K562 (cell line): ENCODE data around the gene PPP1CC. TPM values are rescaled to one million over a fixed set of nuclear protein-coding genes. Genes with fewer than 3 reads are reported as not detected.
A peak's percentile ranks its signal among the peaks of the same experiment; 100 is the strongest.

Experiments
- ATAC-seq: fragments of 200-7000 bp; cut with Tn5 transposase; 3 replicates; pipeline ENCODE4 v1.9.1; 2020; ENCODE audit warnings: moderate library complexity
- Bru-seq: library from RNA; stranded (reverse); fragments of 400-500 nt; gene quantifications from one replicate; lab custom pipeline; 2021; lab: Mats Ljungman, UMichigan
- BruChase-seq, 2 experiments: library from RNA; stranded (reverse); fragments of 400-500 nt; gene quantifications; one replicate each; lab custom pipeline; 2021; lab: Mats Ljungman, UMichigan
- BruUV-seq: library from RNA; stranded (reverse); fragments of 400-500 nt; replicated peaks from 2 replicates; lab custom pipeline; 2021; lab: Mats Ljungman, UMichigan
- CTCF ChIA-PET: fragments of 300-600 bp; formaldehyde crosslinking; extraction: SDS; loops from one replicate; lab custom pipeline; 2021; ENCODE audit warnings: low intra/inter-chr PET ratio; lab: Yijun Ruan, JAX
- POLR2A ChIA-PET: fragments of 300-600, 350-650 bp; sonication (Branson Sonifier 250); formaldehyde crosslinking; extraction: SDS; loops from one replicate; lab custom pipeline; 2021; ENCODE audit warnings: antibody characterized with exemption, inconsistent platforms; lab: Yijun Ruan, JAX
- DNase-seq, 4 experiments: peaks; one replicate each; pipeline versions ENCODE4 v3.0.0 to v3.0.0-alpha.2; 2011 to 2018; ENCODE audit warnings: low spot score in 3 of 4, mixed read lengths in 3 of 4; ENCODE audit errors: extremely low read depth in 1 of 4
- FAIRE-seq: peaks from 2 replicates; lab custom pipeline; 2011; peaks lifted over from hg19 to GRCh38; lab: Jason Lieb, UNC
- H2AFZ ChIP-seq: 2 replicates; pipeline ENCODE4 v1.6.0; 2011; ENCODE audit warnings: low read depth, low read length, control low read depth, inconsistent platforms
- H3K27ac ChIP-seq: fragments of 200-600 bp; 3 replicates; pipeline ENCODE4 v1.8.0; 2011; ENCODE audit warnings: low read depth, mild to moderate bottlenecking, control low read depth, inconsistent platforms, low read length, moderate library complexity, mixed read lengths; ENCODE audit errors: extremely low read depth
- H3K27me3 ChIP-seq, 2 experiments: fragments of 300-600 bp in 1 of 2; 2 replicates in 1 of 2; 3 replicates in 1 of 2; pipeline versions ENCODE4 v1.6.0 to v1.8.0; 2011; ENCODE audit warnings: inconsistent platforms in 2 of 2, low read length in 2 of 2, mild to moderate bottlenecking in 1 of 2, mixed read lengths in 1 of 2, moderate library complexity in 1 of 2; ENCODE audit not compliant: control insufficient read depth in 2 of 2, insufficient read depth in 2 of 2
- H3K36me3 ChIP-seq: fragments of 300-600 bp; 3 replicates; pipeline ENCODE4 v1.8.0; 2011; ENCODE audit warnings: mild to moderate bottlenecking, low read length, inconsistent platforms; ENCODE audit not compliant: control insufficient read depth, insufficient read depth
- H3K4me1 ChIP-seq, 2 experiments: fragments of 200-600 bp in 1 of 2; replicated peaks in 1 of 2; 2 replicates in 1 of 2; 3 replicates in 1 of 2; pipeline versions ENCODE4 v1.5.1 to v1.8.0; 2011; ENCODE audit warnings: inconsistent platforms in 2 of 2, low read length in 2 of 2, mild to moderate bottlenecking in 1 of 2, mixed read lengths in 1 of 2, moderate library complexity in 1 of 2; ENCODE audit not compliant: control insufficient read depth in 2 of 2, insufficient read depth in 2 of 2
- H3K4me2 ChIP-seq: 2 replicates; pipeline ENCODE4 v1.6.1; 2011; ENCODE audit warnings: low read length, control low read depth, inconsistent platforms, mixed read lengths; ENCODE audit not compliant: insufficient read depth
- H3K4me3 ChIP-seq: fragments of 200-600 bp; sonication (generic), shearing (Covaris generic); 2 replicates; pipeline ENCODE4 v1.5.1; 2016; ENCODE audit warnings: control low read depth, inconsistent platforms
- H3K79me2 ChIP-seq: fragments of 200-600 bp; 3 replicates; pipeline ENCODE4 v1.8.0; 2011; ENCODE audit warnings: low read length, inconsistent platforms; ENCODE audit not compliant: control insufficient read depth, insufficient read depth
- H3K9ac ChIP-seq, 2 experiments: 2 replicates each; pipeline versions ENCODE4 v1.6.0 to v1.6.1; 2011; ENCODE audit warnings: low read depth in 2 of 2, low read length in 2 of 2, control low read depth in 1 of 2, inconsistent platforms in 1 of 2, mild to moderate bottlenecking in 1 of 2, mixed read lengths in 1 of 2; ENCODE audit not compliant: insufficient read depth in 1 of 2
- H3K9me1 ChIP-seq: one replicate; pipeline ENCODE4 v1.6.0; 2011; ENCODE audit warnings: inconsistent platforms, mild to moderate bottlenecking, low read length, moderate library complexity; ENCODE audit not compliant: control insufficient read depth, insufficient read depth
- H3K9me3 ChIP-seq: replicated peaks from 2 replicates; pipeline ENCODE4 v1.5.1; 2011; ENCODE audit warnings: low read depth, low read length, inconsistent platforms; ENCODE audit not compliant: control insufficient read depth, insufficient read depth
- H4K20me1 ChIP-seq: replicated peaks from 2 replicates; pipeline ENCODE4 v1.6.1; 2011; ENCODE audit warnings: low read length, inconsistent platforms, mixed read lengths; ENCODE audit not compliant: control insufficient read depth, insufficient read depth
- ASH1L ChIP-seq: fragments of 450-650 bp; IDR thresholded peaks from 2 replicates; pipeline ENCODE4 v1.6.1; 2018; ENCODE audit warnings: borderline replicate concordance, mild to moderate bottlenecking, low read depth; ENCODE audit not compliant: partially characterized antibody
- CBFB ChIP-seq: sonication (generic); formaldehyde crosslinking; IDR thresholded peaks from 2 replicates; pipeline ENCODE4 v1.4.0; 2020; ENCODE audit warnings: mild to moderate bottlenecking, missing genetic modification reagents
- CEBPG ChIP-seq, 3 experiments: fragments of 200-800 bp in 1 of 3; sonication (Bioruptor generic) in 1 of 3; sonication (generic) in 1 of 3; formaldehyde crosslinking in 1 of 3; IDR thresholded peaks in 2 of 3; conservative IDR thresholded peaks in 1 of 3; 2 replicates each; pipeline versions ENCODE4 v1.6.1 to v1.8.0; 2016 to 2022; ENCODE audit warnings: missing compliant biosample characterization in 2 of 3, missing genetic modification characterization in 2 of 3, mild to moderate bottlenecking in 1 of 3, missing genetic modification reagents in 1 of 3
- HDAC2 ChIP-seq: fragments of 450-650 bp; IDR thresholded peaks from 2 replicates; pipeline ENCODE4 v1.6.1; 2016; ENCODE audit warnings: mild to moderate bottlenecking
- MAZ ChIP-seq, 2 experiments: fragments of 450-650 bp in 1 of 2; sonication (generic) in 1 of 2; formaldehyde crosslinking; IDR thresholded peaks in 1 of 2; conservative IDR thresholded peaks in 1 of 2; 2 replicates each; pipeline versions ENCODE4 v1.4.0 to v1.5.0; 2020; ENCODE audit warnings: mild to moderate bottlenecking in 1 of 2, missing genetic modification reagents in 1 of 2
- WGBS: fragments of 100-300 bp; shearing (Covaris generic); methylation state at CpG from one replicate; pipeline ENCODE4 v1.1.6; 2016; ENCODE audit warnings: low coverage, mixed read lengths; ENCODE audit not compliant: insufficient coverage; ENCODE audit errors: missing lambda C conversion rate; 5-methylcytosine and 5-hydroxymethylcytosine counted together
- in situ Hi-C: fragments of 300-500 bp; cut with MboI; formaldehyde crosslinking; loops from 4 replicates; pipeline ENCODE4 v1.15.0; 2018; ENCODE audit warnings: inconsistent platforms, mixed read lengths
- intact Hi-C: fragments of 100-400 bp; cut with micrococcal nuclease; formaldehyde crosslinking; loops from 2 replicates; pipeline ENCODE4 v1.14.2; 2022
- long read RNA-seq, 3 experiments: library from polyadenylated mRNA in 2 of 3; library from RNA in 1 of 3; unstranded in 2 of 3; stranded (forward) in 1 of 3; transcript quantifications; one replicate each; pipeline ENCODE4 v2.0.0, GENCODE V29; 2019 to 2022
- polyA minus RNA-seq, 3 experiments: library from RNA; depleted of rRNA, polyadenylated mRNA; stranded (reverse); fragments of >200 nt; gene quantifications; 2 replicates each; pipeline ENCODE4 v1.2.3, GENCODE V29; 2011
- polyA plus RNA-seq, 8 experiments: library from polyadenylated mRNA; depleted of rRNA in 4 of 8; stranded (reverse) in 5 of 8; unstranded in 3 of 8; fragments of >200 nt; fragmentation: Nextera tagmentation in 2 of 8; fragmentation: Illumina TruSeq in 1 of 8; extraction: Ambion mirVana in 2 of 8; extraction: Trizol in 1 of 8; gene quantifications; 2 replicates each; pipeline versions ENCODE4 v1.2.1 to v1.2.3, GENCODE V29; 2011 to 2014; ENCODE audit warnings: inconsistent platforms in 1 of 8, missing spikeins in 1 of 8
- total RNA-seq, 7 experiments: library from RNA; depleted of rRNA in 6 of 7; stranded (reverse); fragments of >200 nt in 6 of 7; fragmentation: Illumina TruSeq in 2 of 7; extraction: Trizol in 2 of 7; gene quantifications; 2 replicates each; pipeline versions ENCODE4 v1.2.1 to v1.2.3, GENCODE V29; 2011 to 2021; ENCODE audit warnings: low replicate concordance in 1 of 7
- TF ChIP-seq, protein P1 (sequence below): fragments of 250-450 bp; sonication (Bioruptor Pico); IDR thresholded peaks from 2 replicates; pipeline ENCODE4 v1.9.0; 2021; ENCODE audit warnings: mild to moderate bottlenecking, inconsistent platforms

The PPP1CC gene
- 91.4 and 203 TPM in 2 replicates for total RNA-seq (2011; cell fraction: chromatin; rRNA removed; ENCODE audit: low replicate concordance)
- 57.5 and 69.1 TPM in 2 replicates for total RNA-seq (2011; cell fraction: nucleolus; rRNA removed)
- 128 and 212 TPM in 2 replicates for total RNA-seq (2011; cell fraction: nucleoplasm; rRNA removed)
- 153 and 181 TPM in 2 replicates for total RNA-seq (2014; rRNA removed)
- 203 and 241 TPM in 2 replicates for total RNA-seq (2014; rRNA removed; fragmentation: Illumina TruSeq; extraction: Trizol)
- 182 and 195 TPM in 2 replicates for total RNA-seq (2015; rRNA removed; fragmentation: Illumina TruSeq; extraction: Trizol)
- total RNA-seq (2021): 178 and 197 TPM in 2 replicates
- 223 and 280 TPM in 2 replicates for polyA plus RNA-seq (2011; rRNA removed)
- polyA plus RNA-seq (2011; cell fraction: cytosol; rRNA removed): 55.3 and 113 TPM in 2 replicates
- 73.0 and 117 TPM in 2 replicates for polyA plus RNA-seq (2011; cell fraction: nucleus; rRNA removed)
- 169 and 223 TPM in 2 replicates for polyA plus RNA-seq (2012)
- 247 and 286 TPM in 2 replicates for polyA plus RNA-seq (2014; fragmentation: Illumina TruSeq; extraction: Trizol)
- polyA plus RNA-seq (2014; fragmentation: Nextera tagmentation; extraction: Ambion mirVana): 10 to 100 TPM; 67.4 to 76.3 TPM
- polyA plus RNA-seq (2014; rRNA removed): 184 and 189 TPM in 2 replicates
- polyA minus RNA-seq (2011; rRNA and poly(A)+ RNA removed): 168 and 213 TPM in 2 replicates
- 76.7 and 92.6 TPM in 2 replicates for polyA minus RNA-seq (2011; cell fraction: cytosol; rRNA and poly(A)+ RNA removed)
- 44.8 and 82.3 TPM in 2 replicates for polyA minus RNA-seq (2011; cell fraction: nucleus; rRNA and poly(A)+ RNA removed)
- Bru-seq, nascent RNA: percentile 96 among the genes with signal in this experiment
- BruChase-seq, experiment 1, labeled RNA remaining after a 2-hour chase: percentile 96 among the genes with signal in this experiment
- percentile 97 among the genes with signal in this experiment for BruChase-seq, experiment 2, labeled RNA remaining after a 6-hour chase
- long read RNA-seq, experiment 1, transcript PPP1CC-202 (8 exons, 1,472 nt): minor isoform, 8 of 641 reads
- long read RNA-seq, experiment 1, transcript PPP1CC-201 (7 exons, 2,559 nt): major isoform, 539 of 641 reads
- long read RNA-seq, experiment 1, transcript PPP1CC-206 (6 exons, 1,882 nt): minor isoform, 9 of 641 reads
- long read RNA-seq, experiment 1, partial matches to known transcripts: 16 of 641 reads
- long read RNA-seq, experiment 1, other reads (novel, unspliced or antisense): 60 of 641 reads
- long read RNA-seq, experiment 2, transcript PPP1CC-210 (4 exons, 2,797 nt): minor isoform, 5 of 296 reads
- long read RNA-seq, experiment 2, transcript PPP1CC-201 (7 exons, 2,559 nt): major isoform, 90 of 296 reads
- long read RNA-seq, experiment 2, partial matches to known transcripts: 177 of 296 reads
- long read RNA-seq, experiment 2, other reads (novel, unspliced or antisense): 16 of 296 reads
- long read RNA-seq, experiment 3, transcript PPP1CC-201 (7 exons, 2,559 nt): major isoform, 158 of 187 reads
- long read RNA-seq, experiment 3, transcript PPP1CC-206 (6 exons, 1,882 nt): minor isoform, 6 of 187 reads
- long read RNA-seq, experiment 3, partial matches to known transcripts: 3 of 187 reads
- long read RNA-seq, experiment 3, other reads (novel, unspliced or antisense): 14 of 187 reads

DNA sequence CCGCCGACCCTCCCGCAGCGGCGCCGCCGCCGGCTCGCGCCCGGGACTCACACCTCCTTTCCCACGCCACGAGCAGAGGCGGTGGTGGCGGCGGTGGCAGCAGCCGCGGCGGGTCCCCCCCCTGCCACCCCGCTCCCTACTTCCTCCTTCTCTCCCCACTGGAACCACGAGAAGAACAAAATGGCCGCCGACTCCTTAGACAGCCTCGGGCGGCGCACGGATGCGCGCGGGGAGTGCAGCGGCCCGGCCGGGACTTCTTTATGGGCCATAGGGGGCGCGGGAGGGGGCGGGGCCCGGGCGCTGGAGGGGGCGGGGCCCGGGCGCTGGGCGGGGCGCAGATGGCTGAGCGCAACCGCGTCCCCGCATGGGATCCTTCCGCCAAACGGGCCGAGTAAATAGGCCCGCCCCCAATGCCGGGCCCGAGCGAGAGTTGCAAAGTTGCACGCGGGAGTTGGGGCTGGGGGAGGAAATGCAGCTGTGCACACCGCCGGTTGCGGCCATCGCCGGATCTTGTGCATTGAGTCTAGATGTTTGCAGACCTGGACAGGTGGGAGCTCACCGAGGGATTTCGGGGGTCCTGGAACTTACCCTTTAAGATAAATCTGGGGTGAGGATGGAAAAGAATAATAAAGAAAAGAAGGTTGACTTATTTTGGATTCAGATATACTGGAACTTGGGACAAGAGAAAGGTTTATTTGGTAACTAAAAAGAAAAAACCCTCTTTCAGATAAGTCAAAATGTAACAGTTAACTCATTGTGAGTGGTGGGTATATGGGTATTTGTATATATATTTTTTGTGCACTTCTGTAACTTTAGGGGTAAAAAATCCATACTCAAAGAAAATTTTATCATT is at the start of gene PPP1CC:
TSS of gene PPP1CC (minus strand) at position 174 of the 853 bp plus-strand sequence. CDS start 184 bp downstream, outside the sequence.
- in situ Hi-C loops: no loop called here
- TF ChIP-seq CBFB (CRISPR knock-in tag): no peak
- TF ChIP-seq ASH1L: no peak
- 0 out of 2 replicates have a peak, but pooled peaks have one; percentile 40 for TF ChIP-seq HDAC2
- TF ChIP-seq MAZ (CRISPR knock-in tag; conservative IDR thresholded peaks at IDR 0.05 in 1 of 2, IDR thresholded peaks at IDR 0.05 in 1 of 2): peak; percentile 63 to 81
- TF ChIP-seq CEBPG (CRISPR knock-in tag; IDR thresholded peaks at IDR 0.05): no peak
- 0 out of 4 replicates have a peak, but pooled peaks of 1 of the 2 experiments have one; percentile 7 for TF ChIP-seq CEBPG (tag; conservative IDR thresholded peaks at IDR 0.05 in 1 of 2, IDR thresholded peaks at IDR 0.05 in 1 of 2)
- TF ChIP-seq, protein P1, sequence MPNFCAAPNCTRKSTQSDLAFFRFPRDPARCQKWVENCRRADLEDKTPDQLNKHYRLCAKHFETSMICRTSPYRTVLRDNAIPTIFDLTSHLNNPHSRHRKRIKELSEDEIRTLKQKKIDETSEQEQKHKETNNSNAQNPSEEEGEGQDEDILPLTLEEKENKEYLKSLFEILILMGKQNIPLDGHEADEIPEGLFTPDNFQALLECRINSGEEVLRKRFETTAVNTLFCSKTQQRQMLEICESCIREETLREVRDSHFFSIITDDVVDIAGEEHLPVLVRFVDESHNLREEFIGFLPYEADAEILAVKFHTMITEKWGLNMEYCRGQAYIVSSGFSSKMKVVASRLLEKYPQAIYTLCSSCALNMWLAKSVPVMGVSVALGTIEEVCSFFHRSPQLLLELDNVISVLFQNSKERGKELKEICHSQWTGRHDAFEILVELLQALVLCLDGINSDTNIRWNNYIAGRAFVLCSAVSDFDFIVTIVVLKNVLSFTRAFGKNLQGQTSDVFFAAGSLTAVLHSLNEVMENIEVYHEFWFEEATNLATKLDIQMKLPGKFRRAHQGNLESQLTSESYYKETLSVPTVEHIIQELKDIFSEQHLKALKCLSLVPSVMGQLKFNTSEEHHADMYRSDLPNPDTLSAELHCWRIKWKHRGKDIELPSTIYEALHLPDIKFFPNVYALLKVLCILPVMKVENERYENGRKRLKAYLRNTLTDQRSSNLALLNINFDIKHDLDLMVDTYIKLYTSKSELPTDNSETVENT (CRISPR knock-in tag): peak; percentile 76

More for the DNA sequence above, at the start of gene PPP1CC:
- peak within 1 kb of the TSS; percentile 85 for H3K4me3 ChIP-seq
- intact Hi-C loops: loop anchor here (5.0 kb wide), 1 partner anchor 84 kb away; no protein-coding TSS in a partner anchor
- H3K9ac ChIP-seq: peak within 1 kb of the TSS; percentile 73 to 100
- peak; percentile 85 for ATAC-seq
- peaks cover 16 to 25% of the 10 kb centered on the region in 2 experiments for H3K4me1 ChIP-seq
- H3K4me2 ChIP-seq: peak within 1 kb of the TSS; percentile 82
- BruUV-seq: no TSS peak
- peaks cover 30% of the 10 kb centered on the region for H3K36me3 ChIP-seq
- peak within 1 kb of the TSS; percentile 87 for H3K27ac ChIP-seq
- ChIA-PET POLR2A (interaction anchor here (0.9 to 1.3 kb wide), 6 partner anchors 9 to 293 kb away, joined by 3 to 7 read pairs (median 4); partner anchors contain the start of gene ARPC3), CTCF (no interaction called here)
- peak; percentile 94 to 96 (median 95) for DNase-seq
- H4K20me1 ChIP-seq: peaks cover 30% of the 10 kb centered on the region
- H2AFZ ChIP-seq: peak within 1 kb of the TSS; percentile 97
- H3K9me1 ChIP-seq: peaks cover 3% of the 10 kb centered on the region
- WGBS: 1% methylated on average over 25 of the region's 63 CpGs
- FAIRE-seq: no peak
- H3K27me3 ChIP-seq: no peaks in the 10 kb centered on the region
- peaks cover 48% of the 10 kb centered on the region for H3K79me2 ChIP-seq
- H3K9me3 ChIP-seq: no peaks in the 10 kb centered on the region
